ENCODE measurements around the gene KCNQ1. TPM values are rescaled to one million over a fixed set of nuclear protein-coding genes. Genes with fewer than 3 reads are reported as not detected.

The KCNQ1 gene
- total RNA-seq, 1 experiment from 2014 or later = 2.5 TPM

DNA sequence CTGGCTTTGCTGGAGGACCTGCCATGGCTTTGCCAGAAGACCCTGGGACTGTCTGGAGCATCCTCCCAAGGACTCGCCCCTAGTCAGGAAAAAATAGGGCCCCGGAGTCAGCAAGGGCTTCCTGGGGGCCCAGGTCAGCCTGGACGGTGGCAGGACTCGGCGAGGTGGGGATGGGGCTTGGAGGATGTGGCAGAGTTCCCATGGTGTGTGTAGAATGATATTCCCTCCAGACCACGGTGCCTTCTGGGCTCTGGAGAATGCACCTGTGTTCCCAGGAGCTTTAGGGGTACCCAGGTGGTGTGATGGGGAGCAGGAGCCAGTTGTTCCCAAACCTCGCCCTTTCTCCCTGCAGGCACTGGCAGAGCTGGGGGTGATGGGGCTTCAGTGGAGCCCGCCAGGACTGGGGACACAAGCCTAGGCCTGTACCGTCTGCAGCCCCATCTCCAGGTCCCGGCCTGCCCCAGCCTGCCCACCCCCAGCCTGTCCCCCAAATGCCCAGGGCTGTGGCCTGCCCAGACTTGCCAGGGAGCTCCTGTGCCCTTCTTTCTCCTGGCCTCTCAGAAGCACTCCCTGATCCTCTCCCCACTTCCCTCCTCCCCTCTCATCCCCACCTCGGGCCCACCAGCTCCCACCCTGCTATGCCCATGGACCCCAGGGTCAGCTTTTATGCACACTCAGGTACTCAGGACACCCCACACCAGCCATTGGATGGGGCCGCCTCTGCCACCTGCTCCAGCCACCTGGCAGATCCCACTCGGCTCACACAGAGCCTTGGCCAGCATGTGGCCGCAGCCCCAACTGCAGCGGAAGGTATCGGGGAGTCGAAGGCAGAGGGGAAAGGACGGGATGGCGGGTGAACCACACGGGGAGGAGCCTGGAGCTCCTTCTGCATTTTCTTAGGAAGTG is 358.6 kb downstream of the KCNQ1 start (continued):
- no peak for TF ChIP-seq FOXP1 (CRISPR knock-in tag; IDR thresholded peaks at IDR 0.05; ENCODE audit: borderline replicate concordance)
- TF ChIP-seq, protein P1, sequence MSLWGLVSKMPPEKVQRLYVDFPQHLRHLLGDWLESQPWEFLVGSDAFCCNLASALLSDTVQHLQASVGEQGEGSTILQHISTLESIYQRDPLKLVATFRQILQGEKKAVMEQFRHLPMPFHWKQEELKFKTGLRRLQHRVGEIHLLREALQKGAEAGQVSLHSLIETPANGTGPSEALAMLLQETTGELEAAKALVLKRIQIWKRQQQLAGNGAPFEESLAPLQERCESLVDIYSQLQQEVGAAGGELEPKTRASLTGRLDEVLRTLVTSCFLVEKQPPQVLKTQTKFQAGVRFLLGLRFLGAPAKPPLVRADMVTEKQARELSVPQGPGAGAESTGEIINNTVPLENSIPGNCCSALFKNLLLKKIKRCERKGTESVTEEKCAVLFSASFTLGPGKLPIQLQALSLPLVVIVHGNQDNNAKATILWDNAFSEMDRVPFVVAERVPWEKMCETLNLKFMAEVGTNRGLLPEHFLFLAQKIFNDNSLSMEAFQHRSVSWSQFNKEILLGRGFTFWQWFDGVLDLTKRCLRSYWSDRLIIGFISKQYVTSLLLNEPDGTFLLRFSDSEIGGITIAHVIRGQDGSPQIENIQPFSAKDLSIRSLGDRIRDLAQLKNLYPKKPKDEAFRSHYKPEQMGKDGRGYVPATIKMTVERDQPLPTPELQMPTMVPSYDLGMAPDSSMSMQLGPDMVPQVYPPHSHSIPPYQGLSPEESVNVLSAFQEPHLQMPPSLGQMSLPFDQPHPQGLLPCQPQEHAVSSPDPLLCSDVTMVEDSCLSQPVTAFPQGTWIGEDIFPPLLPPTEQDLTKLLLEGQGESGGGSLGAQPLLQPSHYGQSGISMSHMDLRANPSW (CRISPR knock-in tag; conservative IDR thresholded peaks at IDR 0.05; ENCODE audit: low read depth) = no peak
- TF ChIP-seq ZNF138 (CRISPR knock-in tag; conservative IDR thresholded peaks at IDR 0.05) = no peak
- TF ChIP-seq, protein P2, sequence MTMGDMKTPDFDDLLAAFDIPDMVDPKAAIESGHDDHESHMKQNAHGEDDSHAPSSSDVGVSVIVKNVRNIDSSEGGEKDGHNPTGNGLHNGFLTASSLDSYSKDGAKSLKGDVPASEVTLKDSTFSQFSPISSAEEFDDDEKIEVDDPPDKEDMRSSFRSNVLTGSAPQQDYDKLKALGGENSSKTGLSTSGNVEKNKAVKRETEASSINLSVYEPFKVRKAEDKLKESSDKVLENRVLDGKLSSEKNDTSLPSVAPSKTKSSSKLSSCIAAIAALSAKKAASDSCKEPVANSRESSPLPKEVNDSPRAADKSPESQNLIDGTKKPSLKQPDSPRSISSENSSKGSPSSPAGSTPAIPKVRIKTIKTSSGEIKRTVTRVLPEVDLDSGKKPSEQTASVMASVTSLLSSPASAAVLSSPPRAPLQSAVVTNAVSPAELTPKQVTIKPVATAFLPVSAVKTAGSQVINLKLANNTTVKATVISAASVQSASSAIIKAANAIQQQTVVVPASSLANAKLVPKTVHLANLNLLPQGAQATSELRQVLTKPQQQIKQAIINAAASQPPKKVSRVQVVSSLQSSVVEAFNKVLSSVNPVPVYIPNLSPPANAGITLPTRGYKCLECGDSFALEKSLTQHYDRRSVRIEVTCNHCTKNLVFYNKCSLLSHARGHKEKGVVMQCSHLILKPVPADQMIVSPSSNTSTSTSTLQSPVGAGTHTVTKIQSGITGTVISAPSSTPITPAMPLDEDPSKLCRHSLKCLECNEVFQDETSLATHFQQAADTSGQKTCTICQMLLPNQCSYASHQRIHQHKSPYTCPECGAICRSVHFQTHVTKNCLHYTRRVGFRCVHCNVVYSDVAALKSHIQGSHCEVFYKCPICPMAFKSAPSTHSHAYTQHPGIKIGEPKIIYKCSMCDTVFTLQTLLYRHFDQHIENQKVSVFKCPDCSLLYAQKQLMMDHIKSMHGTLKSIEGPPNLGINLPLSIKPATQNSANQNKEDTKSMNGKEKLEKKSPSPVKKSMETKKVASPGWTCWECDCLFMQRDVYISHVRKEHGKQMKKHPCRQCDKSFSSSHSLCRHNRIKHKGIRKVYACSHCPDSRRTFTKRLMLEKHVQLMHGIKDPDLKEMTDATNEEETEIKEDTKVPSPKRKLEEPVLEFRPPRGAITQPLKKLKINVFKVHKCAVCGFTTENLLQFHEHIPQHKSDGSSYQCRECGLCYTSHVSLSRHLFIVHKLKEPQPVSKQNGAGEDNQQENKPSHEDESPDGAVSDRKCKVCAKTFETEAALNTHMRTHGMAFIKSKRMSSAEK (CRISPR knock-in tag; IDR thresholded peaks at IDR 0.05; ENCODE audit: borderline replicate concordance) = no peak

DNA sequence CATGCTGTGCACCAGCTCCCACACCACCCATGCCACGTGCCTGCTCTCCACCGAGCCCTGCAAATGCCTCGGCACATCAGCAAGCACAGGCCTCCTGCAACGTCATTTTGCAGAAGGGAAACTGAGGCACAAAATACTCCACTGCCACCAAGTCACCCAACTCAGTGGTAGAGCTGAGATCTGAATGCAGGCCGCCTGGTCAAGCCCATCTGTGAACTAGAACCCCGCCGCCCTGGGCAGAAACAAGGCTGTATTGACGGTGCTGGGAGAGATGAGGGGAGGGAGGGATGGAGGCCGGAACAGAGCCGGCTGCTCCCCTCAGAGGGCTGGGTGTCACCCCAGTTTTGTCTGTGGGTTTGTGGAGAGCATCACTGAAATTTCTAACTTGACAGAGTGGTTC is 359.4 kb downstream of the KCNQ1 start:
- Mint-ChIP-seq H3K4me1 (peaks cover 17% of the 10 kb centered on the region), H3K9me3 (peaks cover 4% of the 10 kb centered on the region), H3K4me3 (no peak overlapping the region), H3K27me3 (ENCODE audit: low read depth) (peaks cover 71% of the 10 kb centered on the region), H3K27ac (no peak overlapping the region), H3K36me3 (peaks cover 3% of the 10 kb centered on the region)
- ChIA-PET POLR2A (no interaction called here), CTCF (interaction anchor here (0.6 kb wide), 1 partner anchor 87 kb away, joined by 3 read pairs; no protein-coding TSS in a partner anchor)
- no peak for ATAC-seq
- DNase-seq (ENCODE audit: low spot score) = peak; percentile 5
- no peak for TF ChIP-seq FOXK1 (CRISPR knock-in tag; IDR thresholded peaks at IDR 0.05)
- no peak for TF ChIP-seq ATF1 (CRISPR knock-in tag; IDR thresholded peaks at IDR 0.05)
- TF ChIP-seq, protein P3, sequence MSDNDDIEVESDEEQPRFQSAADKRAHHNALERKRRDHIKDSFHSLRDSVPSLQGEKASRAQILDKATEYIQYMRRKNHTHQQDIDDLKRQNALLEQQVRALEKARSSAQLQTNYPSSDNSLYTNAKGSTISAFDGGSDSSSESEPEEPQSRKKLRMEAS (CRISPR knock-in tag; IDR thresholded peaks at IDR 0.05) = no peak
- TF ChIP-seq TEAD1 (CRISPR knock-in tag; IDR thresholded peaks at IDR 0.05) = no peak
- TF ChIP-seq, protein P4, sequence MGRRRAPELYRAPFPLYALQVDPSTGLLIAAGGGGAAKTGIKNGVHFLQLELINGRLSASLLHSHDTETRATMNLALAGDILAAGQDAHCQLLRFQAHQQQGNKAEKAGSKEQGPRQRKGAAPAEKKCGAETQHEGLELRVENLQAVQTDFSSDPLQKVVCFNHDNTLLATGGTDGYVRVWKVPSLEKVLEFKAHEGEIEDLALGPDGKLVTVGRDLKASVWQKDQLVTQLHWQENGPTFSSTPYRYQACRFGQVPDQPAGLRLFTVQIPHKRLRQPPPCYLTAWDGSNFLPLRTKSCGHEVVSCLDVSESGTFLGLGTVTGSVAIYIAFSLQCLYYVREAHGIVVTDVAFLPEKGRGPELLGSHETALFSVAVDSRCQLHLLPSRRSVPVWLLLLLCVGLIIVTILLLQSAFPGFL (CRISPR knock-in tag; IDR thresholded peaks at IDR 0.05; ENCODE audit: borderline replicate concordance) = no peak
- TF ChIP-seq, protein P5, sequence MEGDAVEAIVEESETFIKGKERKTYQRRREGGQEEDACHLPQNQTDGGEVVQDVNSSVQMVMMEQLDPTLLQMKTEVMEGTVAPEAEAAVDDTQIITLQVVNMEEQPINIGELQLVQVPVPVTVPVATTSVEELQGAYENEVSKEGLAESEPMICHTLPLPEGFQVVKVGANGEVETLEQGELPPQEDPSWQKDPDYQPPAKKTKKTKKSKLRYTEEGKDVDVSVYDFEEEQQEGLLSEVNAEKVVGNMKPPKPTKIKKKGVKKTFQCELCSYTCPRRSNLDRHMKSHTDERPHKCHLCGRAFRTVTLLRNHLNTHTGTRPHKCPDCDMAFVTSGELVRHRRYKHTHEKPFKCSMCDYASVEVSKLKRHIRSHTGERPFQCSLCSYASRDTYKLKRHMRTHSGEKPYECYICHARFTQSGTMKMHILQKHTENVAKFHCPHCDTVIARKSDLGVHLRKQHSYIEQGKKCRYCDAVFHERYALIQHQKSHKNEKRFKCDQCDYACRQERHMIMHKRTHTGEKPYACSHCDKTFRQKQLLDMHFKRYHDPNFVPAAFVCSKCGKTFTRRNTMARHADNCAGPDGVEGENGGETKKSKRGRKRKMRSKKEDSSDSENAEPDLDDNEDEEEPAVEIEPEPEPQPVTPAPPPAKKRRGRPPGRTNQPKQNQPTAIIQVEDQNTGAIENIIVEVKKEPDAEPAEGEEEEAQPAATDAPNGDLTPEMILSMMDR (IDR thresholded peaks at IDR 0.05) = no peak

All from WTC11 (cell line).